Body of pancreas (tissue), 4 donors: Measurements from ENCODE around the gene PNPLA6.

Source experiments
- POLR2A ChIP-seq, 3 donors: fragments of 450-650 bp; IDR thresholded peaks; one replicate each; pipeline ENCODE4 v1.6.1; 2016; ENCODE audit warnings: antibody characterized with exemption in 3 of 3, mild to moderate bottlenecking in 2 of 3
- TF ChIP-seq, protein P1 (sequence below), 7 experiments: fragments of 450-650 bp in 4 of 7; fragments of 200-600 bp in 3 of 7; sonication (generic) in 3 of 7; IDR thresholded peaks; one replicate each; pipeline ENCODE4 v1.5.1; 2016 to 2019; ENCODE audit warnings: antibody characterized with exemption in 7 of 7

DNA sequence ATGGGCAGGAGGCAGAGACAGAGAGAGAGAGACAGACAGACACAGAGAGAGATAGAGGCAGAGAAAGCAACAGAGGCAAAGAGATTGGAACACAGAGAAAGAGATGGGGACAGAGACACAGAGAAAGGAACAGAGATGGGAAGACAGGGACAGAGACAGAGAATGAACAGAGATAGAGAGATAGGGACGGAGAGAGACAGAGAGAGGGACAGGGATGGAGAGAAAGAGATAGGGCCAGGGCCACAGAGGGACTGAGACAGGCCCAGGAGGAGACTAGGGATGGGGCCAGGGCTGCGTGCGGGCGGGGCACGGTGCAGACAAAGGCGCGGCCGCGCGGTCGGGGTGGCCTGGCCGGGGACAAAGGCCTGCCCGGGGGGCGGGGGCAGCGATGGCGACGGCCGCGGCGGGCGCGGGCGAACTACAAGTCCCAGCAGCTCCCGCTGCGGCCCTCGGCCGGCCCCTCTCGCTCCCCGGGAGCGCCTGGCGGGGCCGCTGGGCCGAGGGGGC lies 19.8 kb upstream of the PNPLA6 start, which contains the start of gene ZNF358:
- TF ChIP-seq, protein P1, sequence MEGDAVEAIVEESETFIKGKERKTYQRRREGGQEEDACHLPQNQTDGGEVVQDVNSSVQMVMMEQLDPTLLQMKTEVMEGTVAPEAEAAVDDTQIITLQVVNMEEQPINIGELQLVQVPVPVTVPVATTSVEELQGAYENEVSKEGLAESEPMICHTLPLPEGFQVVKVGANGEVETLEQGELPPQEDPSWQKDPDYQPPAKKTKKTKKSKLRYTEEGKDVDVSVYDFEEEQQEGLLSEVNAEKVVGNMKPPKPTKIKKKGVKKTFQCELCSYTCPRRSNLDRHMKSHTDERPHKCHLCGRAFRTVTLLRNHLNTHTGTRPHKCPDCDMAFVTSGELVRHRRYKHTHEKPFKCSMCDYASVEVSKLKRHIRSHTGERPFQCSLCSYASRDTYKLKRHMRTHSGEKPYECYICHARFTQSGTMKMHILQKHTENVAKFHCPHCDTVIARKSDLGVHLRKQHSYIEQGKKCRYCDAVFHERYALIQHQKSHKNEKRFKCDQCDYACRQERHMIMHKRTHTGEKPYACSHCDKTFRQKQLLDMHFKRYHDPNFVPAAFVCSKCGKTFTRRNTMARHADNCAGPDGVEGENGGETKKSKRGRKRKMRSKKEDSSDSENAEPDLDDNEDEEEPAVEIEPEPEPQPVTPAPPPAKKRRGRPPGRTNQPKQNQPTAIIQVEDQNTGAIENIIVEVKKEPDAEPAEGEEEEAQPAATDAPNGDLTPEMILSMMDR (IDR thresholded peaks at IDR 0.05) = no peak
- peak in 2 of 3 donors; percentile 16 to 19 for TF ChIP-seq POLR2A (IDR thresholded peaks at IDR 0.05)
